CMK (cell line): Measurements from ENCODE around the gene SECTM1.
A peak's percentile ranks its signal among the peaks of the same experiment; 100 is the strongest.
"Not testable (repeated sequence)": the region's sequence is repeated elsewhere in the genome, so short reads cannot be mapped to it uniquely, and the experiment has no call there.

Source experiments
- DNase-seq: peaks from one replicate; pipeline ENCODE4 v3.0.0-alpha.2; 2010; ENCODE audit warnings: low read depth

SECTM1 gene

GRCh38 chr17:82347994-82348393, 14.4 kb upstream of the SECTM1 start:
- DNase-seq, result not testable (repeated sequence)

GRCh38 chr17:82346342-82347300, 13.1 kb upstream of the SECTM1 start:
- no peak for DNase-seq

DNA sequence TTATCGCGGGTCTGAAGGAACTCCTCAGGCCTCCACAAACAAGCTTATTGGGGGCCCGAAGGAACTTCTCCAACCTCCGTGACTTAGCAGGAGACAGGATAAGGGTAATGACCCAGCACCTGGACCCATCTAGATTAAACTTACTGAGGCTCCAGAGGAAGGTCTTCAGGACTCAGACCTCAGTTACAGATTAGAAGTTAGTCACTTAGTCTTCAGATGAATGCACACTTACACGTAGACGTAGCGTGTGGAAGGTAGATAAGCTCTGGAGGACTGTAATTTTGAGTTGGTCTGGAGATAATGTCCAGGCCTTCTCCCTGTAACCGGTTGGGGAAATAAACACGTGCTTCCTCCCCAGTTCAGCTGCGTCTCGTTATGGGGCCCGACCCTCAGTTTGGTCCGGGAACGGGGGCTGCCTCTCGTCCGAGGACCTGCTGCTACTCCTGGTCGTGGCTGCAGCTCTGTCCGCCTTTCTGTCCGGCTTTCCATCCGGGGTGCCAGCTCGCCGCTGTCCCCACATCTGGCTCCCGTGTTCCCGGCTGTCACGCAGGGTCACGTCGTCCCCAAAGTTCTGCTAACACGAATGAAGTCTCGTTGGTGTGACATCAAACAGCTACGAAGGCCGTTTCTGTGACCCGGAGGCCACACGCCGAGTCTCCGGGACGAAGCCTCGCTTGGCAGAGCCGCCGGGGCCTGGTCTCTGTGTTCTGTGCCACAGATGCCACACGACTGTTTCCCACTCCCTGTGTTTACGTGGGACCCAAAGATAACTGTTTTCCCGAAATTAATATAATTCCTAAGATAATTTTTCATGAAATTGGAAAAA, 11.8 kb upstream of the SECTM1 start:
- DNase-seq, result no peak

- DNase-seq, result no peak
Measured at GRCh38 chr17:82344175-82344907, 10.8 kb upstream of the SECTM1 start.

DNA sequence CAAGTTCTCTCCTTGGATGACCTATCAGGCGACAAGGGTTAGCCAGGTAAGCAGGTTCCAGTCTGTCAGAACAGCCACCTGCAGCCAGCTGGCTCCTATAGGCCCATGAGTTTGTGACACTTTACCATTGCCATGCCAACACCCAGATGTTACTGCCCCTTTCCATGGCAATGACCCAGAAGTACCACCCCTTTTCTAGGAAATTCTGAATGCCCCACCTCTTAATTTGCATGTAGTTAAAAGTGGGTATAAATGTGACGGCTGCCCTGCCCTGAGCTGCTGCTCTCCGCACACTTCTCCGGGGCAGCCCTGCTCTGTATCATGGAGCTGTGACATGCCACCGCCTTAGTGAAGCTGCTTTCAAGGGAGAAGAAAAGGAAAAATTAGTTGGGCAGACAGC, 10.0 kb upstream of the SECTM1 start:
- no peak for DNase-seq

GRCh38 chr17:82342361-82343079, 9.0 kb upstream of the SECTM1 start:
- DNase-seq, result no peak

DNA sequence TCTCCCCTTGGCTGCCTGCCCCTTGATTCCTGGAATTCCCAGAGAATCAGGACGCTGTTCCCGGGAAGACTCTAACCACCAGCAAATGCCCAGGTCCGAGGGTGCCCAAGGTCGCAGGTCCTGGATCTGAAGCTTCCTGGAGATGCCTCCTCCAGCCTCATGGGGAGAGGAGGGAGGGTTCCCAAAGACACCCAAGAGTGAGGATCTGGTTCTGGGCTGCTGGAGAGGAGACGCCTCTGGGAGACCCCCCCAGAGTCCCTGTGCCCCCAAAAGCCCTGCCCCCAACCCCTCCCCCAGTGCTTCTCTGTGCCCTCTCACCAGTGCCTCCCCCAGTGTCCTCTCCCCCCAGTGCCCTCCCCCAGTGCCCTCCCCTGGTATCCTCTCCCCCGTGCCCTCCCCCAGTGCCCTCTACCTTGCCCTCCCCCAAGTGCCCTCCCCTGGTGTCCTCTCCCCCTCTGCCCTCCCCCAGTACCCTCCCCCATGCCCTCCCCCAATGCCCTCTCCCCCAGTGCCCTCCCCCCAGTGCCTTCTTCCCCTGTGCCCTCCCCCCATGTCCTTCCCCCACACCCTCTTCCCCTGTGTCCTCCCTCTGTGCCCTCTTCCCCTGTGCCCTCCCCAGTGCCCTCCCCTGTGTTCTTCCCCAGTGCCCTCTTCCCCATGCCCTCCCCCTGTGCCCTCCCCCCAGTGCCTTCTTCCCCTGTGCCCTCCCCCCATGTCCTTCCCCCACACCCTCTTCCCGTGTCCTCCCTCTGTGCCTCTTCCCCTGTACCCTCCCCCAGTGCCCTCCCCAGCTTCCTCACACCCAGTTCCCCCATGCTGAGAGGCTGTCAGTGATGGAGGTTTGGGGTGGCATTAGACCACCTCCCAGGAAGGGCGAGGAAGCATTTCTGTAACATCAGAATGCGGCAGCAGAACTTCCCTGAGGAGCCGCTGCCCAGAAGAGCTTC, 6.3 kb upstream of the SECTM1 start:
- peak; percentile 73 for DNase-seq

DNA sequence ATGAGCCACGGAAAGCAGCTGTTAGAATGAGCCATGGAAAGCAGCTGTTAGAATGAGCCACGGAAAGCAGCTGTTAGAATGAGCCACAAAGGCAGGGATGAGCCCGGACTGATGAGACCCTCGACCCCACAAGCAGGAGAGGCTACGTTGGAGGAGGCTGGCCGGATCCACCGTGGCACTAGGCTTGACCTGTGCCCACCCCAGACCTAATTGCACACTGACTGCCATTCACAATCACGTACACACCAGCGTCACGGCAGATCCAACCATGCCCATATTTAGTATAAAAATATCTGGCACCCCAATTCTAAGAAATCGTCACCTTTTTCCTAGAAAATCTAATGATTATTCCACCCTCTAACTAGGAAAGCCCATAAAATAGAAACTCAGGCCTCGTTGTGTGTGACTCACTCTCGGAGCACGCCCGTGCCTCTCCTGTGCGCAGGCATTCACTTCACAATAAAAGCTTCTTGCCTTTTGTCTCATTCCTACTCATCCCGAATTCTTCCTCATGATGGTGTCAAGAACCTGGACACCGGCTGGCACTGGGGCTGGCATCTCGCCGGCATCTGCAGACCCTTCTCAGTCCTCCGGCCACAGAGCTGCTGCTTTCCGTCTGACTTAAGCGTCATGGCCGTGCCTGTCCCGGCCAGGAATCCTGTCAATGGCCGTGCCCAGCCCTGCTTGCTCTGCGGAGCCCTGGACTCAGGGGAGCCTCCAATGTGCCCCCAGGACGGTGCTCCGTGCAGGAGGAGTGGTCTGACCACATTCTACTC, 5.5 kb upstream of the SECTM1 start:
- DNase-seq, result no peak

GRCh38 chr17:82334622-82335394, 1.2 kb upstream of the SECTM1 start:
- DNase-seq, result no peak

DNA sequence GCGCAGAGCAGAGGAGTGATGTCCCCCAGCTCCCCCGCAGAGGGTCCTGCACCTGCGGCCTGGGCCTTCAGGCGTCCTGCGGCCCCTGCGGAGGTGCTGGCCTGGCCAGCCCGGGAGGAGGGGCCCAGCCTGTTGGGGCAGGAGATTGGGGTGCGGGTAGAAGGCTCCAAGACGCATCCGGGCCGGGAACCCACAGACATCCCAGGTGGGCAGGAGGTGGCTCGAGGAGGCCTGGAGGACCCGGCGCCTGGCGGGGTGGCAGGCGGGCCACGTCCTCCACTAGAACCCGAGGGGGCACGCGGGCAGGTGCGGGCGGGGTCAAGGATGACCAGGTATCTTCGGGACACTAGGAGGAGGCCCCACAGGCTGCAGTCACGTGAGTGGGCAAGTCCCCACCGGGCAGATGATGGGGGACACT, 647 bp upstream of the SECTM1 start:
- no peak for DNase-seq

GRCh38 chr17:82332669-82333278, 792 bp downstream of the SECTM1 start:
- no peak for DNase-seq

DNA sequence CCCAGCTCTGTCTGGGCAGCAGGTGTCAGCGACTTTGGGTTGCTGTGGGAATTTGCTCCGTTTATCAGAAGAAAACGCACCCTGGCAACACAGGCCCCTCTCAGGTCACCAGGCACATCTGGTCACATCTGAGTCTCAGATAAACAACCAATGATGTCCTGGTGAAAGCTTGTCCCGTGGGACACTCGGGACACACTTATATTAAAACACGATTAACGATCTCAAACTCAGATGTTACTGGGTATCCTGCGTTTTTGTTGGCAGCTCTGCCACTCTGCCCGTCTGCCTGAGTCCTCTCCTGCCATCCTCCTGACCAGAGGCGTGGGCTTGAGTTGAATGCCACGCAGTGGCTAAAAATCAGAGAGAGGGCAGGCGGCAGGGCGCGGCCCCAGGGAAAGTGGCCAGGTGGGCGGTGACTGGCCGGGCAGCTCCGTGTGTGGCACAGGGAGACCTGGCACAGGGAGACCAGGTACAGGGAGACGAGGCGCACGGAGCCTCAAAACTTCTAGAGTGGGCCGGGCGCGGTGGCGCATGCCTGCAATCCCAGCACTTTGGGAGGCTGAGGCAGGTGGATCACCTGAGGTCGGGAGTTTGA, 2.1 kb downstream of the SECTM1 start:
- DNase-seq, result no peak

- no peak for DNase-seq
Measured at GRCh38 chr17:82330322-82331239, 3.0 kb downstream of the SECTM1 start.

DNA sequence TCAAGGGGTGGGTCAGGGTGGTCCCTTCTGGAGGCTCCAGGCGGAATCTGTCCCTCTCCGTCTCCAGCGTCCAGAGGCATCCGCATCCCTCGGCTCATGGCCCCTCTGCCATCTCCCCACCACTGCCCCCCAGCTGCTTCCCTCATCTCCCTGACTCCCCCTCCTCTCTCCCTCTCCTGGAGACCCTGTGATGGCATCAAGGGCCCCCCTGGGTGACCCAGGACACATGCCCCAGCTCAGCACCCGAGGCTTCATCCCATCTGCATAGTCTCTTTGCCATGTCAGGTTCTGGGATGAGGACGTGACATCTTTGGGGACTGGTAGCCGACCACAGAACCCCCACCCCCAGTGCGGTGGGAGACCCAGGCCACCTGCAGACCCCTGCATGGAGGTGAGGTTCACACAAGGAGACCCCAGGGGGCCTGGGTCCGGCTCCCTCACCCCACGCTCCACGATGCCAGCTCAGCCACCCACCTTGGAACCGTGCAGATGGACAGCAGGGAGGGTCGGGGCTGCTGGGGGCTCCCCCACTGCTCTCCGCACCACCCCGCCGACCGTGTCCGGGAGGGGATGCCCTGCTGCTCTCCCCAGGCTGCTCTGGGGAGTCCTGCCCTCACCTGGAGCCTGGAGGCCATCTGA, 3.8 kb downstream of the SECTM1 start:
- DNase-seq, result no peak

DNA sequence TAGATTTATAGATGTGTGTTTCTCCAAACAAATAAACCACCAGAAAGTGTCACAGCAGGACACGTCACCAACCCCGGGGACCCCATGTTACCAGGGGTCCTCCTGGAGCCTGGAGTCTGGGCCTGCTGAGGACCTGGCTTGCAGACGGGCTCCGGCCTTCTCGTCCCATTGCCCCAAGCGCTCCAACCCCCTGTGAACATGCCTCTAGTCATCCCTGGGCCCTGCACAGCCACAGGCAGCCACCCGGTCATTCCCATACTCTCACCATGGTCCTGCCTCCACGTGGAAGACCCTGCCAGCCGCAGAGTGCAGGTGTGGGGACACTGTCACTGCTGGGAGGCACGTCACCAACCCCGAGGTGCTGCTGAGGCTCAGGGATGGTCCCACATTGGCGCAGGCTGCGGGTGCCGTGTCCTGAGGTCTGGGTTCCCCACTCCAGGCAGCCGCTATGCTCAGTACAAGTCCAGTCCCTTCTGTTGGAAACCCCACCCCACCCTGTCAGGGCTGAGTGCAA, 4.5 kb downstream of the SECTM1 start:
- no peak for DNase-seq
